ENCODE results near the gene RPL7A. TPM values are rescaled to one million over a fixed set of nuclear protein-coding genes. Genes with fewer than 3 reads are reported as not detected.
A peak's percentile ranks its signal among the peaks of the same experiment; 100 is the strongest.
"Not testable (repeated sequence)": the region's sequence is repeated elsewhere in the genome, so short reads cannot be mapped to it uniquely, and the experiment has no call there.

RPL7A gene
- total RNA-seq, 4 donors from 2014 or later: 725 to 1,490 (median 1,034) TPM

GRCh38 chr9:133334161-133334560, 13.9 kb upstream of the RPL7A start:
- Histone ChIP-seq H3K27ac (peak overlapping the region; percentile 83 to 91 (median 89)), H3K27me3 (no peaks in the 10 kb centered on the region), H3K9me3 (no peaks in the 10 kb centered on the region), H3K4me1 (peaks cover 11 to 34% (median 30%) of the 10 kb centered on the region in 4 donors), H3K36me3 (peaks cover 0 to 38% (median 20%) of the 10 kb centered on the region in 4 donors), H3K4me3 (peak overlapping the region in 1 of 4 donors; percentile 96)
- TF ChIP-seq POLR2AphosphoS5 (IDR thresholded peaks at IDR 0.05) (peak in 2 of 3 donors; percentile 15 to 61), EP300 (IDR thresholded peaks at IDR 0.05; ENCODE audit: low read depth) (no peak), POLR2A (IDR thresholded peaks at IDR 0.05) (peak; percentile 51)
- TF ChIP-seq, protein P1, sequence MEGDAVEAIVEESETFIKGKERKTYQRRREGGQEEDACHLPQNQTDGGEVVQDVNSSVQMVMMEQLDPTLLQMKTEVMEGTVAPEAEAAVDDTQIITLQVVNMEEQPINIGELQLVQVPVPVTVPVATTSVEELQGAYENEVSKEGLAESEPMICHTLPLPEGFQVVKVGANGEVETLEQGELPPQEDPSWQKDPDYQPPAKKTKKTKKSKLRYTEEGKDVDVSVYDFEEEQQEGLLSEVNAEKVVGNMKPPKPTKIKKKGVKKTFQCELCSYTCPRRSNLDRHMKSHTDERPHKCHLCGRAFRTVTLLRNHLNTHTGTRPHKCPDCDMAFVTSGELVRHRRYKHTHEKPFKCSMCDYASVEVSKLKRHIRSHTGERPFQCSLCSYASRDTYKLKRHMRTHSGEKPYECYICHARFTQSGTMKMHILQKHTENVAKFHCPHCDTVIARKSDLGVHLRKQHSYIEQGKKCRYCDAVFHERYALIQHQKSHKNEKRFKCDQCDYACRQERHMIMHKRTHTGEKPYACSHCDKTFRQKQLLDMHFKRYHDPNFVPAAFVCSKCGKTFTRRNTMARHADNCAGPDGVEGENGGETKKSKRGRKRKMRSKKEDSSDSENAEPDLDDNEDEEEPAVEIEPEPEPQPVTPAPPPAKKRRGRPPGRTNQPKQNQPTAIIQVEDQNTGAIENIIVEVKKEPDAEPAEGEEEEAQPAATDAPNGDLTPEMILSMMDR (IDR thresholded peaks at IDR 0.05): peak in 4 of 5 experiments; percentile 22 to 63 (median 46)
- 46 to 52% methylated on average over 2 to 6 of the region's 6 CpGs for WGBS, 2 donors (ENCODE audit: low coverage in 1 of 2)
- in situ Hi-C loops (cut with MboI; ENCODE audit: low pct_ligation_motif_present in 1 of 4, low pct_unique_long_range_greater_than_20kb in 1 of 4, low sequenced_read_pairs in 3 of 4) (loop anchor here in 1 of 4 donors (25.0 kb wide), 1 partner anchor 297 kb away; the partner anchor contains the start of gene GTF3C5), intact Hi-C loops (cut with DNase I; ENCODE audit: low total_unique reads) (no loop called here)
- peak; percentile 86 for DNase-seq

DNA sequence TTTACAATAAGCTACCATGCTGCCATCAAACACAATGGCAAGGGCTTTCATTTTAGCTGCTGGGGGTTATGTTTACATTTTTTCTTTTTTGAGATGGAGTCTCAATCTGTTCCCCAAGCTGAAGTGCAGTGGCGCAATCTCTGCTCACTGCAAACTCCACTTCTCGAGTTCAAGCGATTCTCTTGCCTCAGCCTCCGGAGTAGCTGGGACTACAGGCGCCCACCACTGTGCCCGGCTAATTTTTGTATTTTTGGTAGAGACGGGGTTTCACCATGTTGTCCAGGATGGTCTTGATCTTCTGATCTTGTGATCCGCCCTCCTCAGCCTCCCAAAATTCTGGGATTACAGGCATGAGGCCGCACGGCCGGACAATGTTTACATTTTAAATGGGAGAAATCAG, 13.1 kb upstream of the RPL7A start:
- H3K9me3 ChIP-seq; DNase-seq; intact Hi-C loops (cut with DNase I; ENCODE audit: low total_unique reads); H3K27me3 ChIP-seq: not testable (repeated sequence)
- in situ Hi-C loops (cut with MboI; ENCODE audit: low pct_ligation_motif_present in 1 of 4, low pct_unique_long_range_greater_than_20kb in 1 of 4, low sequenced_read_pairs in 3 of 4): loop anchor here in 1 of 4 donors (25.0 kb wide), 1 partner anchor 298 kb away; the partner anchor contains the start of gene GTF3C5
- Histone ChIP-seq H3K4me1 (peaks cover 11 to 34% (median 30%) of the 10 kb centered on the region in 4 donors), H3K4me3 (peak overlapping the region in 3 of 4 donors; percentile 74 to 96 (median 94)), H3K27ac (peak overlapping the region; percentile 83 to 91 (median 89)), H3K36me3 (peaks cover 0 to 38% (median 19%) of the 10 kb centered on the region in 4 donors)
- WGBS, 2 donors (ENCODE audit: low coverage in 1 of 2): 36 to 68% methylated on average over 6 to 11 of the region's 11 CpGs

DNA sequence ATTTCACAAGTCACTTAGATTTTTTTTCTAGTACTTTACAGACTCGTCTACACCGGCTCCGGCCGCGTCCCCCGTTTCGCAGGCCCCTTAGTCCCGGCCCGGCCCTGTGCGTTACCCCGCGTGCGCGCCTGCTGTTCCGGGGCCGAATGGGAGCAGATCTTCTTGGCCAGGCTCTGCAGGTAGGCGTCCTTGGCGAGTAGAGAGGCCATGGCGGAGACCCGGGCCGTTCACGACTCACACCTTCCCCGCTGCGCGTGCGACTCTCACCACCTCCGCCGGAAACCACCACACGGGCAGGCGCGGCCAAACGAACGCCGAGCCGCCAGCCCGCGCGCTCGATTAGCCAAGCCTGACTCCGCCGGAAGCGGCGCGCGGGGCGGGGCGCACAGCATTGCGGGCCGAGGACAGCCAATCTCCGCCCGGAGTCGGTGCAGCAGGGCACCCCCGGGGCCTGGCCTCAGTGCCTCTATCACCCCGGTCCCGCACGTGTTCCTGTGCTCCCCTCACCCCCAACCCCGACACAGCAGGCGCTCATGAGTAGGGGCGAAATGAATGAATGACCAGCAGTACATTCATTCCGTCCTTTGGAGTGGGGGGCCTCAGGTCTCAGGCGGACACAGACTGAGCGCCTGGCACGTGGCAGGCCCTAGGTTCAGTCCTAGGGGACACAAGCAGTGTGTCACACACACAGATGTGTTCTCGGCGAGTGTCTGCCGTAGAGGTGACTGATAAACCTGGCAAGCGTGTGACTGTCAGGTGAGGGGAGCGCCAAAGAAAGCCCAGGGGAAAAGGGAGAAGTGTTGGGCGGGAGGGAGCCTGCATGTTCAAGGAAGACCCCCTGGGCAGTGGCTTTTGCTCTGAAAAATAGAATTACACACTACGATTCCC, 11.8 kb upstream of the RPL7A start, which contains the start of gene SURF6:
SURF6 (minus strand) TSS at position 265 of the 888 bp plus-strand sequence; CDS start at position 209, 56 bp downstream.
- H3K27ac ChIP-seq: peak within 1 kb of the TSS; percentile 83 to 91 (median 89)
- H3K9me3 ChIP-seq: no peaks in the 10 kb centered on the region
- H3K4me3 ChIP-seq: peak within 1 kb of the TSS; percentile 74 to 96 (median 92)
- H3K27me3 ChIP-seq: no peaks in the 10 kb centered on the region
- in situ Hi-C loops (cut with MboI; ENCODE audit: low pct_ligation_motif_present in 1 of 4, low pct_unique_long_range_greater_than_20kb in 1 of 4, low sequenced_read_pairs in 3 of 4): loop anchor here in 1 of 4 donors (25.0 kb wide), 1 partner anchor 299 kb away; the partner anchor contains the start of gene GTF3C5
- 0 to 11% methylated on average over 3 to 46 of the region's 70 CpGs for WGBS, 2 donors (ENCODE audit: low coverage in 1 of 2)
- DNase-seq: peak; percentile 95
- TF ChIP-seq, protein P1 (IDR thresholded peaks at IDR 0.05): peak in 2 of 5 experiments; percentile 1 to 10
- TF ChIP-seq POLR2AphosphoS5 (IDR thresholded peaks at IDR 0.05) (peak; percentile 87 to 93 (median 89)), POLR2A (IDR thresholded peaks at IDR 0.05) (peak; percentile 81), EP300 (IDR thresholded peaks at IDR 0.05; ENCODE audit: low read depth) (no peak)
- peaks cover 0 to 29% (median 14%) of the 10 kb centered on the region in 4 donors for H3K36me3 ChIP-seq
- peaks cover 11 to 34% (median 30%) of the 10 kb centered on the region in 4 donors for H3K4me1 ChIP-seq
- intact Hi-C loops (cut with DNase I; ENCODE audit: low total_unique reads): no loop called here

GRCh38 chr9:133339641-133340040, 8.4 kb upstream of the RPL7A start:
- intact Hi-C loops (cut with DNase I; ENCODE audit: low total_unique reads): no loop called here
- WGBS, 2 donors (ENCODE audit: low coverage in 1 of 2): 83 to 100% methylated on average over 1 to 5 of the region's 5 CpGs
- DNase-seq: no peak
- Histone ChIP-seq H3K4me3 (no peak overlapping the region), H3K36me3 (peaks cover 0 to 10% (median 3%) of the 10 kb centered on the region in 4 donors), H3K27me3 (no peaks in the 10 kb centered on the region), H3K9me3 (no peaks in the 10 kb centered on the region), H3K27ac (peak overlapping the region in 2 of 4 donors; percentile 5 to 11), H3K4me1 (peaks cover 0 to 16% (median 14%) of the 10 kb centered on the region in 4 donors)
- TF ChIP-seq EP300 (IDR thresholded peaks at IDR 0.05; ENCODE audit: low read depth) (no peak), POLR2A (IDR thresholded peaks at IDR 0.05) (no peak), POLR2AphosphoS5 (IDR thresholded peaks at IDR 0.05) (no peak)
- TF ChIP-seq, protein P1 (IDR thresholded peaks at IDR 0.05): no peak
- in situ Hi-C loops (cut with MboI; ENCODE audit: low pct_ligation_motif_present in 1 of 4, low pct_unique_long_range_greater_than_20kb in 1 of 4, low sequenced_read_pairs in 3 of 4): loop anchor here in 1 of 4 donors (25.0 kb wide), 1 partner anchor 302 kb away; the partner anchor contains the start of gene GTF3C5

Data from transverse colon (tissue), 4 donors.